ENCODE measurements around the gene GRAMD2A.
A peak's percentile ranks its signal among the peaks of the same experiment; 100 is the strongest.

GRAMD2A gene

DNA sequence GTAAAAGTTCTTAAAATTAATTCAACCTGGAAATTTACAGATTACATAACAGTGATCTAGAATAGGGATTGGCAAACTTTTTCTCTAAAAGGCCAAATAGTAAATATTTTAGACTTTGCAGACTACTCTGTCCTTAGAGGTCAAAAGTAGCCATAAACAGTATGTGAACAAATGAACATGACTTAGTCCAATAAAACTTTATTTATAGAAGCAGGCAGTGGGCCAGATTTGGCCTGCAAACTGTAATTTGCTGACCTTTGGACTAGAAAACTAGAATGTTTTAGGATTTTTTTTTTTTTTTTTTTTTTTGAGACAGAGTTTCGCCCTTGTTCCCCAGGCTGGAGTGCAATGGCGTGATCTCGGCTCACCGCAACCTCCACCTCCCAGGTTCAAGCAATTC lies 67.3 kb downstream of the GRAMD2A start:
- ChIA-PET POLR2A (interaction anchor here (0.5 to 1.7 kb wide), 3 partner anchors 12 to 101 kb away, joined by 3 to 8 read pairs (median 3); partner anchors contain the start of genes MYO9A, PKM and SENP8), CTCF (interaction anchor here (0.6 kb wide), 1 partner anchor 1744 kb away, joined by 4 read pairs; no protein-coding TSS in a partner anchor)
- TF ChIP-seq, protein P1, sequence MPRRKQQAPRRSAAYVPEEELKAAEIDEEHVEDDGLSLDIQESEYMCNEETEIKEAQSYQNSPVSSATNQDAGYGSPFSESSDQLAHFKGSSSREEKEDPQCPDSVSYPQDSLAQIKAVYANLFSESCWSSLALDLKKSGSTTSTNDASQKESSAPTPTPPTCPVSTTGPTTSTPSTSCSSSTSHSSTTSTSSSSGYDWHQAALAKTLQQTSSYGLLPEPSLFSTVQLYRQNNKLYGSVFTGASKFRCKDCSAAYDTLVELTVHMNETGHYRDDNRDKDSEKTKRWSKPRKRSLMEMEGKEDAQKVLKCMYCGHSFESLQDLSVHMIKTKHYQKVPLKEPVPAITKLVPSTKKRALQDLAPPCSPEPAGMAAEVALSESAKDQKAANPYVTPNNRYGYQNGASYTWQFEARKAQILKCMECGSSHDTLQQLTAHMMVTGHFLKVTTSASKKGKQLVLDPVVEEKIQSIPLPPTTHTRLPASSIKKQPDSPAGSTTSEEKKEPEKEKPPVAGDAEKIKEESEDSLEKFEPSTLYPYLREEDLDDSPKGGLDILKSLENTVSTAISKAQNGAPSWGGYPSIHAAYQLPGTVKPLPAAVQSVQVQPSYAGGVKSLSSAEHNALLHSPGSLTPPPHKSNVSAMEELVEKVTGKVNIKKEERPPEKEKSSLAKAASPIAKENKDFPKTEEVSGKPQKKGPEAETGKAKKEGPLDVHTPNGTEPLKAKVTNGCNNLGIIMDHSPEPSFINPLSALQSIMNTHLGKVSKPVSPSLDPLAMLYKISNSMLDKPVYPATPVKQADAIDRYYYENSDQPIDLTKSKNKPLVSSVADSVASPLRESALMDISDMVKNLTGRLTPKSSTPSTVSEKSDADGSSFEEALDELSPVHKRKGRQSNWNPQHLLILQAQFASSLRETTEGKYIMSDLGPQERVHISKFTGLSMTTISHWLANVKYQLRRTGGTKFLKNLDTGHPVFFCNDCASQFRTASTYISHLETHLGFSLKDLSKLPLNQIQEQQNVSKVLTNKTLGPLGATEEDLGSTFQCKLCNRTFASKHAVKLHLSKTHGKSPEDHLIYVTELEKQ (tag by site-specific recombination; IDR thresholded peaks at IDR 0.05; ENCODE audit: borderline replicate concordance): no peak
- TF ChIP-seq ZNF266 (tag by site-specific recombination; IDR thresholded peaks at IDR 0.05; ENCODE audit: low read depth): no peak
- TF ChIP-seq ZNF555 (tag by site-specific recombination; conservative IDR thresholded peaks at IDR 0.05): no peak
- no peak for TF ChIP-seq ZNF558 (tag by site-specific recombination; IDR thresholded peaks at IDR 0.05)
- TF ChIP-seq, protein P2, sequence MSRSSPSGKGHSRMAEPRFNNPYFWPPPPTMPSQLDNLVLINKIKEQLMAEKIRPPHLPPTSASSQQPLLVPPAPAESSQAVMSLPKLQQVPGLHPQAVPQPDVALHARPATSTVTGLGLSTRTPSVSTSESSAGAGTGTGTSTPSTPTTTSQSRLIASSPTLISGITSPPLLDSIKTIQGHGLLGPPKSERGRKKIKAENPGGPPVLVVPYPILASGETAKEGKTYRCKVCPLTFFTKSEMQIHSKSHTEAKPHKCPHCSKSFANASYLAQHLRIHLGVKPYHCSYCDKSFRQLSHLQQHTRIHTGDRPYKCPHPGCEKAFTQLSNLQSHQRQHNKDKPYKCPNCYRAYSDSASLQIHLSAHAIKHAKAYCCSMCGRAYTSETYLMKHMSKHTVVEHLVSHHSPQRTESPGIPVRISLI (tag by site-specific recombination; IDR thresholded peaks at IDR 0.05): peak; percentile 27; the same call in 1 of the 2 replicates
- H3K4me3 ChIP-seq (ENCODE audit: low read depth, low read length): no peak overlapping the region
- no peaks in the 10 kb centered on the region for H3K9me3 ChIP-seq (ENCODE audit: control insufficient read depth, insufficient read depth, low read depth, low read length)
- H3K36me3 ChIP-seq (ENCODE audit: control insufficient read depth in 2 of 2, insufficient read depth in 1 of 2, low read length in 2 of 2): no peaks in the 10 kb centered on the region; a peak in 1 of 3 replicates
- peaks cover 9% of the 10 kb centered on the region for H3K4me1 ChIP-seq (ENCODE audit: control insufficient read depth, insufficient read depth, low read length)
- no peak overlapping the region for H3K27ac ChIP-seq (ENCODE audit: extremely low read depth, low read depth, low read length)

DNA sequence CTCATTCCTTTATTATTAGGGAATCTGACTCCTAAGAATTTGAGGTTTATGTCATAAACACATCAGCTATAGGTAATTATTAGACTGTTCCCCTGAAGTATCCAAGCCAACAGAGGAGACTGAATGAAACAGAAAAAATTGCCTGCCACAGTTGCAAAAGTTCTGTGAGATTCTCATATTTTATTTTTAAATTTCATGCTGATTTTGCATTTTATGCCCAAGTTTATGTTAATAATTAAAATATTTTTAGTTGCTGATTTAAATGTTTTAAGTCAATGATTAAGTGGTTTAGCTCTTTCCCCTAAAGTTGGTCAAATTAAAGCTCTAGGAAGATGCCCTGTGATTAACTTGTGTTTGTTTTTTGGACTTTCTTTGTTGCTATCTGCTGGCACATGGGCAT lies 69.2 kb downstream of the GRAMD2A start:
- POLR2A ChIA-PET: no interaction called here

DNA sequence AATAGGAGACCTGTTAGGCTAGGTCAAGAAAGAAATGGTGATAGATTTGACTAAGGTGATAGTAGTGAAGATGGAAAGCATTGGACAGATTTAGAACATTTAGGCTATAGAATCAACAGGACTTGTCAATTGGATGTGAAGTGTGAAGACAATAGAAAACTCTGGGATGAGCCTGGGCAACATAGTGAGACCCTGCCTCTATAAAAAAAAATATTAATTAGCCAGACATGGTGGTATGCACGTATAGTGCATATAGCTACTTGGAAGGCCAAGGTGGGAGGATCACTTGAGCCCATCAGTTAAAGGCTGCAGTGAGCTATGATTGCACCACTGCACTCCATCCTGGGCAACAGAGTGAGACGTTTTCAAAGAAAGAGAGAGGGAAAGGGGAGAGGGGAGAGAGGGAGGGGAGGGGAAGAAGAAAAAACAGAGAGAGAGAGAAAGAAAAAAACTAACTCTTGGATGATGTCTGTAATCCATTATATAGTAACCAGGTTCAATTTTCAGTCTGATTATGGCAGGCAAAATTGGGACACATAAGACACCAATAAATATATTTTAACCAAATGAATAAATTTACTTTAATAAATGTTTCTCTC lies 69.8 kb downstream of the GRAMD2A start:
- Histone ChIP-seq H3K36me3 (ENCODE audit: control insufficient read depth in 2 of 2, insufficient read depth in 1 of 2, low read length in 2 of 2) (no peaks in the 10 kb centered on the region; a peak in 1 of 3 replicates), H3K27ac (ENCODE audit: extremely low read depth, low read depth, low read length) (no peak overlapping the region), H3K4me1 (ENCODE audit: control insufficient read depth, insufficient read depth, low read length) (peaks cover 12% of the 10 kb centered on the region), H3K9me3 (ENCODE audit: control insufficient read depth, insufficient read depth, low read depth, low read length) (no peaks in the 10 kb centered on the region), H3K4me3 (ENCODE audit: low read depth, low read length) (no peak overlapping the region)
- POLR2A ChIA-PET: interaction anchor here (0.6 to 0.8 kb wide), 2 partner anchors 10 to 11 kb away, joined by 3 to 4 read pairs; partner anchors contain the start of genes MYO9A and SENP8
- CTCF ChIA-PET: interaction anchor here (0.6 to 1.4 kb wide), 3 partner anchors 28 to 1612 kb away, joined by 3 to 13 read pairs (median 6); no protein-coding TSS in a partner anchor
- no peak for TF ChIP-seq ZNF596 (tag by site-specific recombination; IDR thresholded peaks at IDR 0.05)
- peak; percentile 96 for TF ChIP-seq ZNF121 (tag by site-specific recombination; IDR thresholded peaks at IDR 0.05)
- peak; percentile 54 for TF ChIP-seq PRDM1 (tag by site-specific recombination; IDR thresholded peaks at IDR 0.05)
- TF ChIP-seq, protein P3, sequence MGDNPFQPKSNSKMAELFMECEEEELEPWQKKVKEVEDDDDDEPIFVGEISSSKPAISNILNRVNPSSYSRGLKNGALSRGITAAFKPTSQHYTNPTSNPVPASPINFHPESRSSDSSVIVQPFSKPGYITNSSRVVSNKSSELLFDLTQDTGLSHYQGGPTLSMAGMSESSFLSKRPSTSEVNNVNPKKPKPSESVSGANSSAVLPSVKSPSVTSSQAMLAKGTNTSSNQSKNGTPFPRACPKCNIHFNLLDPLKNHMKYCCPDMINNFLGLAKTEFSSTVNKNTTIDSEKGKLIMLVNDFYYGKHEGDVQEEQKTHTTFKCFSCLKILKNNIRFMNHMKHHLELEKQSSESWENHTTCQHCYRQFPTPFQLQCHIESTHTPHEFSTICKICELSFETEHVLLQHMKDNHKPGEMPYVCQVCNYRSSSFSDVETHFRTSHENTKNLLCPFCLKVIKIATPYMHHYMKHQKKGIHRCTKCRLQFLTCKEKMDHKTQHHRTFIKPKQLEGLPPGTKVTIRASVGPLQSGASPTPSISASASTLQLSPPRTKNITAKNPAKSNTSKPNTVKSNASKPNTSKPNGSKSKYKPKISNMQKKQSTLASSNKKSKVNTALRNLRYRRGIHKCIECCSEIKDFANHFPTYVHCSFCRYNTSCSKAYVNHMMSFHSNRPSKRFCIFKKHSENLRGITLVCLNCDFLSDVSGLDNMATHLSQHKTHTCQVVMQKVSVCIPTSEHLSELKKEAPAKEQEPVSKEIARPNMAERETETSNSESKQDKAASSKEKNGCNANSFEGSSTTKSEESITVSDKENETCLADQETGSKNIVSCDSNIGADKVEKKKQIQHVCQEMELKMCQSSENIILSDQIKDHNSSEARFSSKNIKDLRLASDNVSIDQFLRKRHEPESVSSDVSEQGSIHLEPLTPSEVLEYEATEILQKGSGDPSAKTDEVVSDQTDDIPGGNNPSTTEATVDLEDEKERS (tag by site-specific recombination; IDR thresholded peaks at IDR 0.05): no peak
- peak; percentile 33; the same call in 1 of the 2 replicates for TF ChIP-seq ZNF335 (tag by site-specific recombination; conservative IDR thresholded peaks at IDR 0.05)
- TF ChIP-seq TCF7L2 (IDR thresholded peaks at IDR 0.05; ENCODE audit: borderline replicate concordance, low read depth, low read length): no peak
- TF ChIP-seq, protein P4, sequence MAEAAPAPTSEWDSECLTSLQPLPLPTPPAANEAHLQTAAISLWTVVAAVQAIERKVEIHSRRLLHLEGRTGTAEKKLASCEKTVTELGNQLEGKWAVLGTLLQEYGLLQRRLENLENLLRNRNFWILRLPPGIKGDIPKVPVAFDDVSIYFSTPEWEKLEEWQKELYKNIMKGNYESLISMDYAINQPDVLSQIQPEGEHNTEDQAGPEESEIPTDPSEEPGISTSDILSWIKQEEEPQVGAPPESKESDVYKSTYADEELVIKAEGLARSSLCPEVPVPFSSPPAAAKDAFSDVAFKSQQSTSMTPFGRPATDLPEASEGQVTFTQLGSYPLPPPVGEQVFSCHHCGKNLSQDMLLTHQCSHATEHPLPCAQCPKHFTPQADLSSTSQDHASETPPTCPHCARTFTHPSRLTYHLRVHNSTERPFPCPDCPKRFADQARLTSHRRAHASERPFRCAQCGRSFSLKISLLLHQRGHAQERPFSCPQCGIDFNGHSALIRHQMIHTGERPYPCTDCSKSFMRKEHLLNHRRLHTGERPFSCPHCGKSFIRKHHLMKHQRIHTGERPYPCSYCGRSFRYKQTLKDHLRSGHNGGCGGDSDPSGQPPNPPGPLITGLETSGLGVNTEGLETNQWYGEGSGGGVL (tag by site-specific recombination; IDR thresholded peaks at IDR 0.05): peak; percentile 80

More for the DNA sequence above, 69.2 kb downstream of the GRAMD2A start:
- TF ChIP-seq, protein P5, sequence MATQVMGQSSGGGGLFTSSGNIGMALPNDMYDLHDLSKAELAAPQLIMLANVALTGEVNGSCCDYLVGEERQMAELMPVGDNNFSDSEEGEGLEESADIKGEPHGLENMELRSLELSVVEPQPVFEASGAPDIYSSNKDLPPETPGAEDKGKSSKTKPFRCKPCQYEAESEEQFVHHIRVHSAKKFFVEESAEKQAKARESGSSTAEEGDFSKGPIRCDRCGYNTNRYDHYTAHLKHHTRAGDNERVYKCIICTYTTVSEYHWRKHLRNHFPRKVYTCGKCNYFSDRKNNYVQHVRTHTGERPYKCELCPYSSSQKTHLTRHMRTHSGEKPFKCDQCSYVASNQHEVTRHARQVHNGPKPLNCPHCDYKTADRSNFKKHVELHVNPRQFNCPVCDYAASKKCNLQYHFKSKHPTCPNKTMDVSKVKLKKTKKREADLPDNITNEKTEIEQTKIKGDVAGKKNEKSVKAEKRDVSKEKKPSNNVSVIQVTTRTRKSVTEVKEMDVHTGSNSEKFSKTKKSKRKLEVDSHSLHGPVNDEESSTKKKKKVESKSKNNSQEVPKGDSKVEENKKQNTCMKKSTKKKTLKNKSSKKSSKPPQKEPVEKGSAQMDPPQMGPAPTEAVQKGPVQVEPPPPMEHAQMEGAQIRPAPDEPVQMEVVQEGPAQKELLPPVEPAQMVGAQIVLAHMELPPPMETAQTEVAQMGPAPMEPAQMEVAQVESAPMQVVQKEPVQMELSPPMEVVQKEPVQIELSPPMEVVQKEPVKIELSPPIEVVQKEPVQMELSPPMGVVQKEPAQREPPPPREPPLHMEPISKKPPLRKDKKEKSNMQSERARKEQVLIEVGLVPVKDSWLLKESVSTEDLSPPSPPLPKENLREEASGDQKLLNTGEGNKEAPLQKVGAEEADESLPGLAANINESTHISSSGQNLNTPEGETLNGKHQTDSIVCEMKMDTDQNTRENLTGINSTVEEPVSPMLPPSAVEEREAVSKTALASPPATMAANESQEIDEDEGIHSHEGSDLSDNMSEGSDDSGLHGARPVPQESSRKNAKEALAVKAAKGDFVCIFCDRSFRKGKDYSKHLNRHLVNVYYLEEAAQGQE (tag by site-specific recombination; IDR thresholded peaks at IDR 0.05): no peak
- 0 out of 2 replicates have a peak, but pooled peaks have one; percentile 4 for TF ChIP-seq ZNF335 (tag by site-specific recombination; conservative IDR thresholded peaks at IDR 0.05)
- CTCF ChIA-PET: interaction anchor here (1.3 to 1.4 kb wide), 2 partner anchors 28 to 347 kb away, joined by 6 to 13 read pairs; no protein-coding TSS in a partner anchor
- no peak overlapping the region for H3K27ac ChIP-seq (ENCODE audit: extremely low read depth, low read depth, low read length)
- no peaks in the 10 kb centered on the region for H3K9me3 ChIP-seq (ENCODE audit: control insufficient read depth, insufficient read depth, low read depth, low read length)
- H3K4me1 ChIP-seq (ENCODE audit: control insufficient read depth, insufficient read depth, low read length): peaks cover 8% of the 10 kb centered on the region
- no peaks in the 10 kb centered on the region; a peak in 1 of 3 replicates for H3K36me3 ChIP-seq (ENCODE audit: control insufficient read depth in 2 of 2, insufficient read depth in 1 of 2, low read length in 2 of 2)
- H3K4me3 ChIP-seq (ENCODE audit: low read depth, low read length): no peak overlapping the region

Data from HEK293 (cell line).